ENCODE data around the gene GALK1. TPM values are rescaled to one million over a fixed set of nuclear protein-coding genes. Genes with fewer than 3 reads are reported as not detected.

The GALK1 gene
- total and polyA plus RNA-seq, 2 of the 13 experiments (the other 11 are each of a cell fraction or from before 2014, with no cell fraction given): 59.9 to 93.6 TPM

DNA sequence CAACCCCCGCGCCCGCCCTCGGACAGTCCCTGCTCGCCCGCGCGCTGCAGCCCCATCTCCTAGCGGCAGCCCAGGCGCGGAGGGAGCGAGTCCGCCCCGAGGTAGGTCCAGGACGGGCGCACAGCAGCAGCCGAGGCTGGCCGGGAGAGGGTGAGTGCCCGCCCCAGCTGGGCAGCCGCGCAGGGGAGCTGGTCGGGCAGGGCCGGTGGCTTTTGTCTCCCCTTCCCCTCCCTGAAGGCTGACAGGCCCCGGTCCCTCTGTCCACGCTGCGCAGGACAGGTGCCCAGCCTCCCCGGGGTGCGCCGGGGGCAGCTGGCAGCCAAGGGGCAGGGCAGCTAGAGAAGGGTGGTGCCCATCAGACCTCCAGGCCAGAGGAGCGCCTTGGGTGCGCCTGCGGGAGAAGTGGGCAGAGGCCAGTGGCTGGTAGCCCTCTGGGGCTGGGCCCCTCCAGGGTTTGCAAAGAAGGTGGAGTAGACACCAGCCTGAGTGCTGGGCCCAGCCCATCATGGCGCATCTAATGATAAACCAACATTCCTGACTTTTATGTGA lies 43.5 kb downstream of the GALK1 start (continued):
- TF ChIP-seq, protein P1, sequence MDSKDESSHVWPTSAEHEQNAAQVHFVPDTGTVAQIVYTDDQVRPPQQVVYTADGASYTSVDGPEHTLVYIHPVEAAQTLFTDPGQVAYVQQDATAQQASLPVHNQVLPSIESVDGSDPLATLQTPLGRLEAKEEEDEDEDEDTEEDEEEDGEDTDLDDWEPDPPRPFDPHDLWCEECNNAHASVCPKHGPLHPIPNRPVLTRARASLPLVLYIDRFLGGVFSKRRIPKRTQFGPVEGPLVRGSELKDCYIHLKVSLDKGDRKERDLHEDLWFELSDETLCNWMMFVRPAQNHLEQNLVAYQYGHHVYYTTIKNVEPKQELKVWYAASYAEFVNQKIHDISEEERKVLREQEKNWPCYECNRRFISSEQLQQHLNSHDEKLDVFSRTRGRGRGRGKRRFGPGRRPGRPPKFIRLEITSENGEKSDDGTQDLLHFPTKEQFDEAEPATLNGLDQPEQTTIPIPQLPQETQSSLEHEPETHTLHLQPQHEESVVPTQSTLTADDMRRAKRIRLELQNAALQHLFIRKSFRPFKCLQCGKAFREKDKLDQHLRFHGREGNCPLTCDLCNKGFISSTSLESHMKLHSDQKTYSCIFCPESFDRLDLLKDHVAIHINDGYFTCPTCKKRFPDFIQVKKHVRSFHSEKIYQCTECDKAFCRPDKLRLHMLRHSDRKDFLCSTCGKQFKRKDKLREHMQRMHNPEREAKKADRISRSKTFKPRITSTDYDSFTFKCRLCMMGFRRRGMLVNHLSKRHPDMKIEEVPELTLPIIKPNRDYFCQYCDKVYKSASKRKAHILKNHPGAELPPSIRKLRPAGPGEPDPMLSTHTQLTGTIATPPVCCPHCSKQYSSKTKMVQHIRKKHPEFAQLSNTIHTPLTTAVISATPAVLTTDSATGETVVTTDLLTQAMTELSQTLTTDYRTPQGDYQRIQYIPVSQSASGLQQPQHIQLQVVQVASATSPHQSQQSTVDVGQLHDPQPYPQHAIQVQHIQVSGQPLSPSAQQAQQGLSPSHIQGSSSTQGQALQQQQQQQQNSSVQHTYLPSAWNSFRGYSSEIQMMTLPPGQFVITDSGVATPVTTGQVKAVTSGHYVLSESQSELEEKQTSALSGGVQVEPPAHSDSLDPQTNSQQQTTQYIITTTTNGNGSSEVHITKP (CRISPR knock-in tag; IDR thresholded peaks at IDR 0.05; ENCODE audit: low read depth): no peak
- no peak for TF ChIP-seq SMARCC2 (IDR thresholded peaks at IDR 0.05)
- TF ChIP-seq ZNF333 (CRISPR knock-in tag; IDR thresholded peaks at IDR 0.05; ENCODE audit: borderline replicate concordance): no peak; the same call in 1 of the 2 replicates
- no peak for TF ChIP-seq KMT2A (CRISPR knock-in tag; IDR thresholded peaks at IDR 0.05)
- no peak for TF ChIP-seq MED8 (CRISPR knock-in tag; IDR thresholded peaks at IDR 0.05; ENCODE audit: insufficient replicate concordance)
- no peak for TF ChIP-seq HOXD1 (CRISPR knock-in tag; IDR thresholded peaks at IDR 0.05)
- TF ChIP-seq, protein P2, sequence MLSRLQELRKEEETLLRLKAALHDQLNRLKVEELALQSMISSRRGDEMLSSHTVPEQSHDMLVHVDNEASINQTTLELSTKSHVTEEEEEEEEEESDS (CRISPR knock-in tag; IDR thresholded peaks at IDR 0.05; ENCODE audit: borderline replicate concordance): no peak
- TF ChIP-seq HNRNPK (IDR thresholded peaks at IDR 0.05; ENCODE audit: low read depth, low read length, poor library complexity, severe bottlenecking): peak; percentile 1
- peak; percentile 5; the same call in 1 of the 2 replicates for TF ChIP-seq PHF8 (CRISPR knock-in tag; IDR thresholded peaks at IDR 0.05)
- TF ChIP-seq ZKSCAN1 (IDR thresholded peaks at IDR 0.05; ENCODE audit: low read length): no peak
- TF ChIP-seq, protein P3, sequence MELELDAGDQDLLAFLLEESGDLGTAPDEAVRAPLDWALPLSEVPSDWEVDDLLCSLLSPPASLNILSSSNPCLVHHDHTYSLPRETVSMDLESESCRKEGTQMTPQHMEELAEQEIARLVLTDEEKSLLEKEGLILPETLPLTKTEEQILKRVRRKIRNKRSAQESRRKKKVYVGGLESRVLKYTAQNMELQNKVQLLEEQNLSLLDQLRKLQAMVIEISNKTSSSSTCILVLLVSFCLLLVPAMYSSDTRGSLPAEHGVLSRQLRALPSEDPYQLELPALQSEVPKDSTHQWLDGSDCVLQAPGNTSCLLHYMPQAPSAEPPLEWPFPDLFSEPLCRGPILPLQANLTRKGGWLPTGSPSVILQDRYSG (CRISPR knock-in tag; IDR thresholded peaks at IDR 0.05): no peak
- TF ChIP-seq, protein P4, sequence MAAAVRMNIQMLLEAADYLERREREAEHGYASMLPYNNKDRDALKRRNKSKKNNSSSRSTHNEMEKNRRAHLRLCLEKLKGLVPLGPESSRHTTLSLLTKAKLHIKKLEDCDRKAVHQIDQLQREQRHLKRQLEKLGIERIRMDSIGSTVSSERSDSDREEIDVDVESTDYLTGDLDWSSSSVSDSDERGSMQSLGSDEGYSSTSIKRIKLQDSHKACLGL (CRISPR knock-in tag; IDR thresholded peaks at IDR 0.05): peak; percentile 16; the same call in 1 of the 2 replicates
- TF ChIP-seq XRCC5 (optimal IDR thresholded peaks at IDR 0.05; ENCODE audit: low read length): no peak
- TF ChIP-seq, protein P5, sequence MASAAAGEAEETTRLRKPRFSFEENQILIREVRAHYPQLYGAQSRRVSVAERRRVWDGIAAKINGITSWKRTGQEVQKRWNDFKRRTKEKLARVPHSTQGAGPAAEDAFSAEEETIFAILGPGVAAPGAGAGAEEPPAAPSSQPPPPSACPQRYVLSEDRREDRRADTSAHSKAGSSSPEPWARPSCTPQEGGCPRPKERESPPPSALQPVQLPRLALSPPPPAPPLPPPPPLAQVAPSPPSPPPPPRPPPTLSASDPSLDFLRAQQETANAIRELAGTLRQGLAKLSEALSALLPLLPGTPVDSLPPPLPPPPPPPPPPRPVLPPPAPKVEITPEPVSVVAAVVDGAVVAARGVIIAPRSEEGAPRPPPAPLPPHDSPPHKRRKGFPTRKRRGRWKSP (CRISPR knock-in tag; IDR thresholded peaks at IDR 0.05): no peak

All from HepG2 (cell line).